RWPE1 (cell line): Measurements from ENCODE around the gene FLT3LG.
A peak's percentile ranks its signal among the peaks of the same experiment; 100 is the strongest.

Experiments used
- CTCF ChIA-PET: fragments of 350-600 bp; sonication (Branson Sonifier 250); formaldehyde crosslinking; extraction: SDS; loops from one replicate; lab custom pipeline; 2021; lab: Yijun Ruan, JAX
- POLR2A ChIA-PET: fragments of 400-600 bp; formaldehyde crosslinking; extraction: SDS; loops from one replicate; lab custom pipeline; 2020; ENCODE audit warnings: antibody characterized with exemption; ENCODE audit not compliant: low non-redundant PET; lab: Yijun Ruan, JAX
- DNase-seq: peaks from one replicate; pipeline ENCODE4 v3.0.0; 2012; ENCODE audit warnings: low spot score
- H3K27ac ChIP-seq: fragments of 450-650 bp; 2 replicates; pipeline ENCODE4 v1.5.1; 2017
- CTCF ChIP-seq: fragments of 450-650 bp; conservative IDR thresholded peaks from 2 replicates; pipeline ENCODE4 v1.5.1; 2017; ENCODE audit warnings: low read depth, mild to moderate bottlenecking

FLT3LG gene

GRCh38 chr19:49473868-49474541 lies at the start of gene FLT3LG:
Gene FLT3LG (plus strand): TSS chr19:49474215. CDS start chr19:49474640, 425 bp downstream.
- peak; percentile 81 for DNase-seq
- CTCF ChIA-PET = interaction anchor here (0.7 to 1.0 kb wide), 5 partner anchors 8 to 73 kb away, joined by 3 to 8 read pairs (median 3); partner anchors contain the start of gene GFY
- POLR2A ChIA-PET = interaction anchor here (1.5 kb wide), 1 partner anchor 21 kb away, joined by 5 read pairs; the partner anchor contains the start of gene ALDH16A1
- TF ChIP-seq CTCF = peak; percentile 97
- H3K27ac ChIP-seq = peak within 1 kb of the TSS; percentile 80

- H3K27ac ChIP-seq = no peak within 1 kb of the TSS
- ChIA-PET CTCF (interaction anchor here (0.6 to 0.8 kb wide), 2 partner anchors 48 to 62 kb away, joined by 4 to 8 read pairs; partner anchors contain the start of genes DKKL1 and FLT3LG), POLR2A (no interaction called here)
- TF ChIP-seq CTCF = no peak
- no peak for DNase-seq
Measured at GRCh38 chr19:49425178-49425577, 48.8 kb upstream of the FLT3LG start, which contains the start of gene GFY. Gene GFY (plus strand): TSS chr19:49425388. CDS start chr19:49426431, 1,043 bp downstream.

- H3K27ac ChIP-seq = no peak overlapping the region
- TF ChIP-seq CTCF = no peak
- ChIA-PET POLR2A (no interaction called here), CTCF (interaction anchor here (0.6 to 2.1 kb wide), 4 partner anchors 34 to 63 kb away, joined by 3 to 8 read pairs (median 6); partner anchors contain the start of gene FLT3LG)
- peak; percentile 34 for DNase-seq
Measured at GRCh38 chr19:49425922-49426592, 48.0 kb upstream of the FLT3LG start.

GRCh38 chr19:49427339-49427738 lies 46.7 kb upstream of the FLT3LG start:
- POLR2A ChIA-PET = interaction anchor here (0.7 kb wide), 1 partner anchor 28 kb away, joined by 3 read pairs; no protein-coding TSS in a partner anchor
- no peak overlapping the region for H3K27ac ChIP-seq
- TF ChIP-seq CTCF = no peak
- CTCF ChIA-PET = interaction anchor here (1.0 to 2.1 kb wide), 2 partner anchors 15 to 35 kb away, joined by 3 to 7 read pairs; no protein-coding TSS in a partner anchor
- no peak for DNase-seq

GRCh38 chr19:49427855-49428546 lies 46.0 kb upstream of the FLT3LG start:
- H3K27ac ChIP-seq = no peak overlapping the region
- DNase-seq = no peak
- no peak for TF ChIP-seq CTCF
- POLR2A ChIA-PET = no interaction called here
- CTCF ChIA-PET = interaction anchor here (2.1 kb wide), 1 partner anchor 36 kb away, joined by 7 read pairs; no protein-coding TSS in a partner anchor
